ENCODE measurements around the gene NFIA. TPM values are rescaled to one million over a fixed set of nuclear protein-coding genes. Genes with fewer than 3 reads are reported as not detected.

Gene NFIA
- total and polyA plus RNA-seq, 7 experiments from 2014 or later: 1.0 to 8.6 (median 5.9) TPM

- no peaks in the 10 kb centered on the region for H3K27me3 ChIP-seq (ENCODE audit: control insufficient read depth in 2 of 2, insufficient read depth in 2 of 2, low read length in 2 of 2)
- Mint-ChIP-seq H3K4me3 (peak overlapping the region; percentile 59 to 97 (median 88)), H3K27ac (peak overlapping the region in 7 of 9 donors; percentile 44 to 99 (median 92)), H3K9me3 (peaks cover 0 to 5% (median 0%) of the 10 kb centered on the region in 11 donors), H3K36me3 (peaks cover 0 to 4% (median 0%) of the 10 kb centered on the region in 5 donors), H3K27me3 (peaks cover 0 to 78% (median 0%) of the 10 kb centered on the region in 5 donors), H3K4me1 (peaks cover 34 to 49% (median 47%) of the 10 kb centered on the region in 7 donors)
- peak overlapping the region; percentile 71 for H3K4me3 ChIP-seq (ENCODE audit: low read length)
- H3K36me3 ChIP-seq (ENCODE audit: control insufficient read depth in 2 of 3, insufficient read depth in 3 of 3, low read length in 3 of 3): no peaks in the 10 kb centered on the region
- POLR2A ChIA-PET: interaction anchor here (0.5 to 1.3 kb wide), 7 partner anchors 24 to 1344 kb away, joined by 3 to 9 read pairs (median 3); no protein-coding TSS in a partner anchor
- peak in 8 of 9 donors; percentile 41 to 66 (median 54) for DNase-seq
- peak overlapping the region; percentile 39 for H3K27ac ChIP-seq (ENCODE audit: low read depth, low read length)
- ATAC-seq: peak; percentile 4
- intact Hi-C loops (cut with micrococcal nuclease): loop anchor here in 1 of 2 donors (1.0 to 5.0 kb wide), 3 partner anchors 9 to 1784 kb away; partner anchors contain the start of genes ATG4C and FGGY
- CTCF ChIA-PET: interaction anchor here (0.8 kb wide), 1 partner anchor 17 kb away, joined by 3 read pairs; no protein-coding TSS in a partner anchor
- peaks cover 16 to 34% of the 10 kb centered on the region in 2 donors for H3K4me1 ChIP-seq (ENCODE audit: control insufficient read depth in 2 of 2, insufficient read depth in 2 of 2, low read length in 2 of 2)
- no peaks in the 10 kb centered on the region for H3K9me3 ChIP-seq (ENCODE audit: control insufficient read depth in 2 of 3, low read length in 3 of 3)
These were observed 563 bp upstream of the NFIA start for GRCh38 chr1:61081686-61082310.

DNA sequence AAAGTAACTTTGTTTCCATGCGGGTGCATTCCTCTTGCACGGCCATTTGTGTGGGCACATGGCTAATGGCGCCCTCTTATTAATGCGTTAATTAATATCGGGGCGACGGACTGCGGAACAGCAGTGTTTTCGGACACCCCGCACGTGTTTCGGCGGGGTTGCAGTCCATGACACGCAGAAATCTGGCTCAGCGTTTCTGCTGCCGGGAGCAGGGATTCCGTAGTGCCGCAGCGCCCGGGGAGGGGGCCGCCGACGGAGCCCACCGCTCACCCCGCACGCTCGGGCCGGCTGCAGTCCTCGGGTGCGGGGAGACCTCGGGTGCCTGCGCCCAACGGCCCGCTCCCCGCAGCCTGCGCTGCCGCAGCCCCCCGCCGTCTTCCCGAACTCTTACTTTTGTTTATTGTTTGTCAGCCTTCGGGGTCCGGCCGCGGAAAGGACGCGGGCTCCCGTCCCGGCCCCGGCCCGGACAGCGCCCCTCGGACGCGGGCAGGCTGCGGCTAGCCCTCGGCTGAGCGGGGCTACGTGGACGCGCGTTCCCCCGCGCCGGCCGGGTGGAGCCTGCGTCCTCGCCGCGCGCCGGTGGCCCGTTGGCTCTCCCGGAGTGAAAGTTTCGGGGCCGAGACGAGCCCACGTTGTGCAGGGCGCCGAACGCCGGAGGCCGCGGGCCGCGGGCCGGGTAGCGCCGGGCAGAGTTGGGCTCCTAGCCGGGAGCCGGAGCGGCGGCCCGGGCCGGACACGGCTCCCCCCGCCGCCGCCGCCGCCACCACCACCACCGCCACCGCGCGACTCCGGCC lies 849 bp downstream of the NFIA start:
- Mint-ChIP-seq H3K4me1 (peaks cover 33 to 45% (median 42%) of the 10 kb centered on the region in 7 donors), H3K27me3 (peaks cover 0 to 81% (median 0%) of the 10 kb centered on the region in 5 donors), H3K4me3 (peak overlapping the region; percentile 89 to 97 (median 95)), H3K36me3 (peaks cover 0 to 4% (median 0%) of the 10 kb centered on the region in 5 donors), H3K27ac (peak overlapping the region in 8 of 9 donors; percentile 23 to 91 (median 63)), H3K9me3 (peaks cover 0 to 2% (median 0%) of the 10 kb centered on the region in 11 donors)
- ChIA-PET CTCF (no interaction called here), POLR2A (interaction anchor here (0.6 kb wide), 1 partner anchor 23 kb away, joined by 3 read pairs; no protein-coding TSS in a partner anchor)
- peak; percentile 22 for ATAC-seq
- no peaks in the 10 kb centered on the region for H3K36me3 ChIP-seq (ENCODE audit: control insufficient read depth in 2 of 3, insufficient read depth in 3 of 3, low read length in 3 of 3)
- peak overlapping the region; percentile 38 for H3K27ac ChIP-seq (ENCODE audit: low read depth, low read length)
- H3K27me3 ChIP-seq (ENCODE audit: control insufficient read depth in 2 of 2, insufficient read depth in 2 of 2, low read length in 2 of 2): no peaks in the 10 kb centered on the region
- H3K4me3 ChIP-seq (ENCODE audit: low read length): peak overlapping the region; percentile 70
- H3K9me3 ChIP-seq (ENCODE audit: control insufficient read depth in 2 of 3, low read length in 3 of 3): no peaks in the 10 kb centered on the region
- H3K4me1 ChIP-seq (ENCODE audit: control insufficient read depth in 2 of 2, insufficient read depth in 2 of 2, low read length in 2 of 2): peaks cover 14 to 34% of the 10 kb centered on the region in 2 donors
- intact Hi-C loops (cut with micrococcal nuclease): loop anchor here in 1 of 2 donors (5.0 kb wide), 1 partner anchor 1786 kb away; the partner anchor contains the start of gene FGGY
- peak in 5 of 9 donors; percentile 16 to 22 (median 17) for DNase-seq

DNA sequence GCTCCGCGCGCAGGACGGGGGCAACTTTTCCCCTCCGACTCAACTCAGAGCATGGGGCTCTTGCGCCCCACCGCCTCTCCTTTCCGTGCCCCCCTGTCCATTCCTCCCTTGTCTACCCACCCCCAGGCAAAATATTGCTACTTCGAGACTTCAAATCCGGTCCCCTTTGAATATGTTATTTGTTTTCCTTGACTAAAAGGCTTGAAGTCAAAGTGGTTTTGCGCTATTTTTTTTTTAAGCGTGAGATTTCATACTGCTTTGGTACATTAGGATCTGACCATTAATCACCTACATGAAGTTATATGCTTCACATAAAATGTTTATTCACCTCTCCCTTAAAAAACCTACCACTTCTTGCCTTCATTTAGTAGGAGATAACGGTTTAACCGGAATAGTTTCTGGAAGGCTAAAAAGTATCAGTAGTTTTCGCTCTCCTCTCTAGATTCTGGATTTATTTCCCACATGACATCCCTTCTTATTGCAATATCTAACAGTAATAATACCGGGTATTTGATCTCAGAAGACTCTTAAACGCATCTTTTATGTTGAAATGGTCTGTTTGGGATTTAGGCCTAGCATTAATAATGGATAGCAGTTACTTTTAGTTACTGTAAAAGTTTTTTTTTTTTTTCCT lies 1.6 kb downstream of the NFIA start:
- Mint-ChIP-seq H3K9me3 (peaks cover 0 to 2% (median 0%) of the 10 kb centered on the region in 11 donors), H3K4me3 (peak overlapping the region; percentile 83 to 97 (median 88)), H3K27me3 (peaks cover 0 to 80% (median 0%) of the 10 kb centered on the region in 5 donors), H3K4me1 (peaks cover 26 to 38% (median 35%) of the 10 kb centered on the region in 7 donors), H3K36me3 (peaks cover 0 to 4% (median 0%) of the 10 kb centered on the region in 5 donors), H3K27ac (peak overlapping the region in 8 of 9 donors; percentile 29 to 89 (median 72))
- no peak for DNase-seq
- no peak for ATAC-seq
- Histone ChIP-seq H3K4me1 (ENCODE audit: control insufficient read depth in 2 of 2, insufficient read depth in 2 of 2, low read length in 2 of 2) (peaks cover 8 to 27% of the 10 kb centered on the region in 2 donors), H3K9me3 (ENCODE audit: control insufficient read depth in 2 of 3, low read length in 3 of 3) (no peaks in the 10 kb centered on the region), H3K27ac (ENCODE audit: low read depth, low read length) (no peak overlapping the region), H3K36me3 (ENCODE audit: control insufficient read depth in 2 of 3, insufficient read depth in 3 of 3, low read length in 3 of 3) (no peaks in the 10 kb centered on the region), H3K4me3 (ENCODE audit: low read length) (peak overlapping the region; percentile 28), H3K27me3 (ENCODE audit: control insufficient read depth in 2 of 2, insufficient read depth in 2 of 2, low read length in 2 of 2) (no peaks in the 10 kb centered on the region)
- intact Hi-C loops (cut with micrococcal nuclease): loop anchor here in 1 of 2 donors (5.0 kb wide), 1 partner anchor 1787 kb away; the partner anchor contains the start of gene FGGY
- ChIA-PET CTCF (interaction anchor here (0.7 kb wide), 1 partner anchor 23 kb away, joined by 4 read pairs; no protein-coding TSS in a partner anchor), POLR2A (no interaction called here)

DNA sequence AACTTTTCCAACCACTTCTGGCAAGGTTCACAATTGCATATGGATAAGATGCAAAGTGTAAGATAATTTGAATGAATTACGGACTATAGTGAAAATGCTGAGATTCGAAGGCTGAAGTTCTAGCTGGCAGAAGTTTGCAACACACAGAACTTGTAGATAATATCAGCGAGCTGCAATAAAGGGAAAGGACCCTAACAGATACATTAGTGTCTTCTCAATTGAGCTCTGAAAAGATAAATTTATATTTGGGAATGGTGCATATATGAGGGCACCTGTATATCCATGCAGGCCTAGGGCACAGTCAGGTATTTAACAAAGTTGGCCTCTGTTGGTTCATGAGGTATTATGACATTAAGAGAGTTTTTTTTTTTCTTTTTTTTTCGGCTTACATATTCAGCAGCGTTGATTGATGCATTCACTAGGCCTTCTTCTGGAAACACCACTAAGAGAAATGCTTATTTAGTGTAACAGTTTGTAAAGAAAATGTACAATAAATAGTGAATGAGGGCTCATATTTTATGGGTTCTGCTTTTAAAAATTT lies 2.2 kb downstream of the NFIA start:
- Histone ChIP-seq H3K36me3 (ENCODE audit: control insufficient read depth in 2 of 3, insufficient read depth in 3 of 3, low read length in 3 of 3) (no peaks in the 10 kb centered on the region), H3K27me3 (ENCODE audit: control insufficient read depth in 2 of 2, insufficient read depth in 2 of 2, low read length in 2 of 2) (no peaks in the 10 kb centered on the region), H3K4me3 (ENCODE audit: low read length) (no peak overlapping the region), H3K4me1 (ENCODE audit: control insufficient read depth in 2 of 2, insufficient read depth in 2 of 2, low read length in 2 of 2) (peaks cover 8 to 21% of the 10 kb centered on the region in 2 donors), H3K27ac (ENCODE audit: low read depth, low read length) (no peak overlapping the region), H3K9me3 (ENCODE audit: control insufficient read depth in 2 of 3, low read length in 3 of 3) (no peaks in the 10 kb centered on the region)
- intact Hi-C loops (cut with micrococcal nuclease): loop anchor here in 1 of 2 donors (5.0 kb wide), 1 partner anchor 1787 kb away; the partner anchor contains the start of gene FGGY
- DNase-seq (no peak), ATAC-seq (no peak)
- ChIA-PET CTCF (interaction anchor here (0.7 kb wide), 1 partner anchor 23 kb away, joined by 4 read pairs; no protein-coding TSS in a partner anchor), POLR2A (no interaction called here)
- Mint-ChIP-seq H3K4me1 (peaks cover 22 to 32% (median 29%) of the 10 kb centered on the region in 7 donors), H3K4me3 (peak overlapping the region in 9 of 10 donors; percentile 83 to 97 (median 89)), H3K27me3 (peaks cover 0 to 75% (median 0%) of the 10 kb centered on the region in 5 donors), H3K36me3 (peaks cover 0 to 4% (median 0%) of the 10 kb centered on the region in 5 donors), H3K27ac (peak overlapping the region in 4 of 9 donors; percentile 4 to 84 (median 64)), H3K9me3 (peaks cover 0 to 2% (median 0%) of the 10 kb centered on the region in 11 donors)

DNA sequence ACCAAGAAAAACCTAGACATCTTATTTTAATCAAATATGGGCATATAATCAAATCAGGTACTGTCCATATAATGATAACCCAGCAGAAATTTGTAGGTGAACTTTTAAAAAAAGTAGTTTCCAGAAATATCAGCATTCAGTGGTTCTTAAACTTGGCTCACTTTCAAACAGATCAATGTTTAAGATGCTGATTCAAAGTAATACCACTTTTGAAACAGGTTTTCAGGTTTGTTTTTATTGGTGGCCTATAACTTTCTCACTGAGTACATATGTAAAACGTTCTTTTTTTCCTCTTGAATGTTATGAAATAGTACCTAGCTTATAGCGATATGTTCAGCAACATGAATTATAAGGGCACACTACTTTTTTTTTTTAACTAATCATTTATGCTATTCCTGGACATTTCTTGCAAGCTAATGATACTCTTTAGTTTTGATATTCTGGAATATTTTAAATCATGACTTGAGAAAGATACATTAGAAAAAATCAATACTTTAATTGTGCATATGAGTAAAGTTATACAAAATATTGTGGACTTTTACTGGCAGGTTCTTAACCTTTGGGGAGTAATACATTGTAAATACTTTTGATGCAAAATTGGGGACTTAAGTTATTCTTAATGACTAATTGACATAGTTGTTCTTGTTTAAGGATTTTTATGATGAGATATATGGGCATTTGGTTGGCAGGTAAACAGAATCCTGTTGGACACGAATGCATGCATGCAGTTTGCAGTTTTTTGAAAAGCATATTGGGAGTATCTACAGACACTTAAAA lies 3.0 kb downstream of the NFIA start:
- peaks cover 0 to 4% (median 0%) of the 10 kb centered on the region in 5 donors for H3K36me3 Mint-ChIP-seq
- DNase-seq (no peak), ATAC-seq (no peak)
- H3K27me3 Mint-ChIP-seq: peaks cover 0 to 69% (median 0%) of the 10 kb centered on the region in 5 donors
- peaks cover 0 to 2% (median 0%) of the 10 kb centered on the region in 11 donors for H3K9me3 Mint-ChIP-seq
- Histone ChIP-seq H3K4me3 (ENCODE audit: low read length) (no peak overlapping the region), H3K9me3 (ENCODE audit: control insufficient read depth in 2 of 3, low read length in 3 of 3) (no peaks in the 10 kb centered on the region), H3K27ac (ENCODE audit: low read depth, low read length) (no peak overlapping the region), H3K27me3 (ENCODE audit: control insufficient read depth in 2 of 2, insufficient read depth in 2 of 2, low read length in 2 of 2) (no peaks in the 10 kb centered on the region), H3K36me3 (ENCODE audit: control insufficient read depth in 2 of 3, insufficient read depth in 3 of 3, low read length in 3 of 3) (no peaks in the 10 kb centered on the region), H3K4me1 (ENCODE audit: control insufficient read depth in 2 of 2, insufficient read depth in 2 of 2, low read length in 2 of 2) (peaks cover 8 to 14% of the 10 kb centered on the region in 2 donors)
- H3K27ac Mint-ChIP-seq: peak overlapping the region in 1 of 9 donors; percentile 56
- intact Hi-C loops (cut with micrococcal nuclease): no loop called here
- CTCF ChIA-PET: no interaction called here
- H3K4me3 Mint-ChIP-seq: peak overlapping the region in 1 of 10 donors; percentile 21
- POLR2A ChIA-PET: no interaction called here
- H3K4me1 Mint-ChIP-seq: peaks cover 14 to 23% (median 20%) of the 10 kb centered on the region in 7 donors

All from naive thymus-derived CD4-positive, alpha-beta T cell (primary cell).